C4-2B (cell line): ENCODE results near the gene KLRF2.

Source experiments
- H3K27ac ChIP-seq: fragments of 450-650 bp; 2 replicates; pipeline ENCODE4 v1.5.1; 2017
- CTCF ChIP-seq: fragments of 450-650 bp; conservative IDR thresholded peaks from 2 replicates; pipeline ENCODE4 v1.5.1; 2017; ENCODE audit warnings: mild to moderate bottlenecking
- ZFX ChIP-seq: fragments of 450-650 bp; IDR thresholded peaks from 2 replicates; pipeline ENCODE4 v1.6.1; 2017

The KLRF2 gene

DNA sequence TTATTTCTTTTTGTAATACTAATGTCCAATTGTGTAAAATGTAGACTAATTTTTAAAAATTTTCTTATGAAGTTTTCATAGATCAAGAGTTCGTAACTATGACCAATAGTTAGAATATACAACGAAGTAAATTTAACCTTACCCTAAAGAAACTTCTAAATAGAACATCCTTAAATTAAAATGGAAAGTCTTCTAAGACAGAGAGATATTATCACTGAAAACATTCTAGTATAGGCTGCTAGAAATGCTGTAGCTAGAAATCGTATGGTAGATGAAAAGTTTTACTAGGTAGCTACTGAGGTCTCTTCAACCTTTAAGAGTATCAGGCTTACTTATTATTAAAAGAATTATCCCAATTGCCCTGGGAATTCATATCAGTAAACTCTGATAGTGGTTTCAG lies 50.0 kb downstream of the KLRF2 start:
- no peak overlapping the region for H3K27ac ChIP-seq
- no peak for TF ChIP-seq CTCF
- TF ChIP-seq ZFX: no peak

DNA sequence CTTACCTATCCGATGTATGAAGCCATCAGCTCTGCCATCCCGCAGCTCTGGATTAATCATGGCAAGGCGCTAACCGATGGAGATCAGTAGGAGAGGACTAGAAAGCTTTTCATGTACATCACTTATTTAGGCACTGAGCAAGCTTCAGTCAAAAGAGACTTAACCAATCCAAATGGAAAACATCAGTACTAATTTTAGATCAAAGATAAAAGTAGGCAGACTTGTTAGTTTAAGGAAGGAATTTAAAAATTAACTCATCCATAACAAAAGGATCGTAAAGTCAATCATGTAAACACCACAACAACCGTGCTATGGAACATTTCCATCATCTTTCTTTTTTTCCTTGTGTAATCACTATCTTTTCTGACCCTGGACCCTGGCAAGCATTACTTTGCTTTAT lies 51.0 kb downstream of the KLRF2 start, which contains the start of gene CLEC2A:
Gene CLEC2A, minus strand, starts transcription at position 101 of the 400 bp plus-strand sequence. Its CDS starts 41 bp downstream, at position 60.
- TF ChIP-seq CTCF (no peak), ZFX (no peak)
- H3K27ac ChIP-seq: peak within 1 kb of the TSS; percentile 52

DNA sequence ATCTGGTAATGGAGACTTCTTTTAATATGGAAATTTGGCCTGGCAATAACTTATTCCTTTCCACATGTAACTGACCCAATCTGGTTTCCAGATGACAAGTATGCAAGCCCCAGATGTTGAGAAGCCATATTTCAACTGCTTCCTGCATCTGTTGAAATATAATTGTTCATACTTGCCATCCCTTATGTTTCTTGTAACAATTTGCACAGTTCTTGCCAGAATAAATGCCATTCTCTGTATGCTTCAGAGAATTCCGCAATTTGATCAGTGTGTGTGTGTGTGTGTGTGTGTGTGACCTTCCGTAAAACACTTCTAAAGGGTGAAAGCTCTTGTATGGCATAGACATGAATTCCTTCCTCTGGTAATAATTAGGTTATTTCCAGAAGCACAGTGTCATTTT lies 52.7 kb downstream of the KLRF2 start:
- no peak overlapping the region for H3K27ac ChIP-seq
- TF ChIP-seq CTCF: no peak
- no peak for TF ChIP-seq ZFX

DNA sequence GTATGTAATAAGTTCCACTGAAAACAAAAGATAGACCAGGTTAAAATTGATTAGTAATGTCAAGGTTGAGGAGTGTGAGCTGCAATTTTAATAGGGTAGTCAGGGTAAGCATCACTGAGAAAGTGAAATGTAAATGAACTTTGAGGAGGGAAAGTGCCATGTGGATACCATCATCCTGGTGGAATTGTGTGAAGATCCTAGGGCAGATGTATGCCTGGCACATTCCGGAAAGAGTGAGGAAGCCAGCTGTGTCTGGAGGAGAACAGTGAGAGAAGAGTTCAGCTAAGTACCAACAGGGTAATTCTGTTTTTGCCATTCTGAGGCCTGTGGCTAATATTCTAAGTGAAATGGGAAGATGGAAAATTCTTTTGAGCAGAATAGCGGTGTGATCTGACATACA lies 53.7 kb downstream of the KLRF2 start:
- TF ChIP-seq ZFX: no peak
- TF ChIP-seq CTCF: no peak
- no peak overlapping the region for H3K27ac ChIP-seq

- H3K27ac ChIP-seq: no peak overlapping the region
- no peak for TF ChIP-seq CTCF
- TF ChIP-seq ZFX: no peak
These were observed 55.3 kb downstream of the KLRF2 start for GRCh38 chr12:9936591-9936990.

GRCh38 chr12:9940375-9940774 lies 59.1 kb downstream of the KLRF2 start:
- TF ChIP-seq ZFX (no peak), CTCF (peak; percentile 50)
- H3K27ac ChIP-seq: no peak overlapping the region

DNA sequence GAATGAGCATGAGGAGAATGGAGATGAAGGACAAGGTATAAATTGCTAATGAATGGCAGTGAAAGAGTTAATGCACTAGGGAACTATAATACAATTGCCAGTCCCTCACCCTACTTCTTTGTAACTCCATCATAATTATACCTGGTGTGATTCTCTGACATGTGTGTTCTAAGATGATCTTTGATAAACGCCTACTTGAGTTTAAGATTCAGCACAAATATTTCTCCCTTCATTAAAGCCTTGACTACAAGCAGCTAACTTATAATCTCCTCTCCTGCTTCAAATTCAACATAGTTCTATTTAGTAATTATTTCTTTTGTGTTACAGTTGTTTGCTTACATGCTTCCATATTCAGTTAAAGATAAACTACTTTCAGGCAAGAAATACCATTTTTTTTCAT lies 60.5 kb downstream of the KLRF2 start:
- H3K27ac ChIP-seq: no peak overlapping the region
- no peak for TF ChIP-seq ZFX
- no peak for TF ChIP-seq CTCF
